Non-pigmented ciliary epithelial cell (primary cell): ENCODE data around the gene KLHL6.

Experiments used
- DNase-seq: peaks from one replicate; pipeline ENCODE4 v3.0.0-alpha.2; 2010; ENCODE audit warnings: low read depth

KLHL6 gene

GRCh38 chr3:183566880-183567279 lies 11.4 kb upstream of the KLHL6 start:
- no peak for DNase-seq

- no peak for DNase-seq
Measured at GRCh38 chr3:183564046-183564445, 8.5 kb upstream of the KLHL6 start.

GRCh38 chr3:183563536-183563874 lies 8.0 kb upstream of the KLHL6 start:
- DNase-seq: no peak

- DNase-seq: no peak
Measured at GRCh38 chr3:183560607-183561006, 5.1 kb upstream of the KLHL6 start.

GRCh38 chr3:183558495-183558894 lies 3.0 kb upstream of the KLHL6 start:
- no peak for DNase-seq

- DNase-seq: no peak
Measured at GRCh38 chr3:183556722-183557121, 1.2 kb upstream of the KLHL6 start.

- DNase-seq: no peak
Measured at GRCh38 chr3:183554377-183554776, 1.1 kb downstream of the KLHL6 start.

GRCh38 chr3:183553334-183554026 lies 2.0 kb downstream of the KLHL6 start:
- DNase-seq: no peak

- DNase-seq: no peak
Measured at GRCh38 chr3:183551930-183552329, 3.6 kb downstream of the KLHL6 start.

GRCh38 chr3:183548262-183548769 lies 7.2 kb downstream of the KLHL6 start:
- peak; percentile 84 for DNase-seq

GRCh38 chr3:183546625-183547024 lies 8.9 kb downstream of the KLHL6 start:
- DNase-seq: no peak

GRCh38 chr3:183545708-183546107 lies 9.8 kb downstream of the KLHL6 start:
- DNase-seq: no peak

- DNase-seq: no peak
Measured at GRCh38 chr3:183542355-183542754, 13.2 kb downstream of the KLHL6 start.

GRCh38 chr3:183541738-183542137 lies 13.8 kb downstream of the KLHL6 start:
- DNase-seq: no peak

GRCh38 chr3:183541235-183541655 lies 14.3 kb downstream of the KLHL6 start:
- no peak for DNase-seq

- DNase-seq: no peak
Measured at GRCh38 chr3:183540501-183541234, 14.8 kb downstream of the KLHL6 start.

- no peak for DNase-seq
Measured at GRCh38 chr3:183539811-183540210, 15.7 kb downstream of the KLHL6 start.

GRCh38 chr3:183538486-183538885 lies 17.0 kb downstream of the KLHL6 start:
- no peak for DNase-seq

- DNase-seq: peak; percentile 45
Measured at GRCh38 chr3:183537295-183537730, 18.2 kb downstream of the KLHL6 start.

GRCh38 chr3:183536238-183536880 lies 19.1 kb downstream of the KLHL6 start:
- no peak for DNase-seq

- DNase-seq: no peak
Measured at GRCh38 chr3:183534249-183534648, 21.3 kb downstream of the KLHL6 start.

- no peak for DNase-seq
Measured at GRCh38 chr3:183533412-183534132, 21.9 kb downstream of the KLHL6 start.
